Upper lobe of left lung (tissue), 6 donors: ENCODE data around the gene SART1. TPM values are rescaled to one million over a fixed set of nuclear protein-coding genes. Genes with fewer than 3 reads are reported as not detected.

Experiments
- ATAC-seq, 2 donors: fragments of 200-7000 bp; cut with Tn5 transposase; one replicate each; pipeline ENCODE4 v1.9.1; 2022; ENCODE audit warnings: mild to moderate bottlenecking in 2 of 2, moderate library complexity in 2 of 2; ENCODE audit not compliant: low FRiP score in 2 of 2
- DNase-seq, 2 donors: peaks; one replicate each; pipeline ENCODE4 v3.0.0-alpha.2; 2019 to 2020
- H3K27ac ChIP-seq, 4 donors: fragments of 200-600 bp; sonication (generic); one replicate each; pipeline ENCODE4 v1.5.1; 2016 to 2019
- H3K27me3 ChIP-seq, 4 donors: fragments of 200-600 bp; sonication (generic); one replicate each; pipeline ENCODE4 v1.5.1; 2017 to 2019
- H3K36me3 ChIP-seq, 4 donors: fragments of 200-600 bp; sonication (generic); one replicate each; pipeline ENCODE4 v1.5.1; 2016 to 2019
- H3K4me1 ChIP-seq, 4 donors: fragments of 200-600 bp; sonication (generic); one replicate each; pipeline ENCODE4 v1.5.1; 2018 to 2019
- H3K4me3 ChIP-seq, 4 donors: fragments of 200-600 bp; sonication (generic); one replicate each; pipeline ENCODE4 v1.5.1; 2017 to 2019; ENCODE audit warnings: mild to moderate bottlenecking in 2 of 4, moderate library complexity in 1 of 4
- H3K9me3 ChIP-seq, 4 donors: fragments of 200-600 bp; sonication (generic); one replicate each; pipeline ENCODE4 v1.5.1; 2018 to 2019
- CTCF ChIP-seq, 6 experiments: fragments of 450-650 bp in 4 of 6; fragments of 200-600 bp in 2 of 6; sonication (generic) in 2 of 6; IDR thresholded peaks; one replicate each; pipeline ENCODE4 v1.5.1; 2016 to 2019; ENCODE audit warnings: antibody characterized with exemption in 6 of 6
- EP300 ChIP-seq, 4 donors: sonication (generic); formaldehyde crosslinking; IDR thresholded peaks; one replicate each; pipeline ENCODE4 v1.5.1; 2017; ENCODE audit warnings: antibody characterized with exemption in 4 of 4, control low read depth in 2 of 4
- POLR2A ChIP-seq, 4 donors: fragments of 450-650 bp; IDR thresholded peaks; one replicate each; pipeline ENCODE4 v1.5.1; 2016 to 2017; ENCODE audit warnings: antibody characterized with exemption in 4 of 4, mild to moderate bottlenecking in 2 of 4
- POLR2AphosphoS5 ChIP-seq, 2 donors: sonication (generic); formaldehyde crosslinking; IDR thresholded peaks; one replicate each; pipeline ENCODE4 v1.5.1; 2017; ENCODE audit warnings: antibody characterized with exemption in 2 of 2
- WGBS, 2 donors: methylation state at CpG; one replicate each; pipeline ENCODE4 v1.1.5; 2017 to 2018; 5-methylcytosine and 5-hydroxymethylcytosine counted together
- total RNA-seq, 6 donors: library from RNA; depleted of rRNA in 4 of 6; stranded (reverse); fragments of >200 nt in 4 of 6; gene quantifications; one replicate each; pipeline versions ENCODE4 v1.1.0 to v1.2.1, GENCODE V29; 2016 to 2021
- donor health status: DM: no; HTN: no; CAD: no; lungs with moderate emphysema.
- donor health status: DM: no; HTN: yes; CAD: no; lungs with severe emphysema.

SART1 gene
- total RNA-seq, 6 donors from 2014 or later: 44.4 to 201 (median 71.4) TPM

- no peaks in the 10 kb centered on the region for H3K27me3 ChIP-seq
- peak overlapping the region in 1 of 4 donors; percentile 83 for H3K4me3 ChIP-seq
- 91 to 97% methylated on average over 7 to 12 of the region's 12 CpGs for WGBS, 2 donors
- no peak for ATAC-seq
- H3K27ac ChIP-seq: peak overlapping the region in 1 of 4 donors; percentile 99
- DNase-seq: no peak
- TF ChIP-seq CTCF (IDR thresholded peaks at IDR 0.05) (no peak), POLR2AphosphoS5 (IDR thresholded peaks at IDR 0.05) (no peak), EP300 (IDR thresholded peaks at IDR 0.05) (no peak), POLR2A (IDR thresholded peaks at IDR 0.05) (no peak)
- H3K9me3 ChIP-seq: no peaks in the 10 kb centered on the region
- peaks cover 0 to 25% (median 11%) of the 10 kb centered on the region in 4 donors for H3K36me3 ChIP-seq
- H3K4me1 ChIP-seq: peaks cover 34 to 39% (median 35%) of the 10 kb centered on the region in 4 donors
These were observed 40.4 kb upstream of the SART1 start for GRCh38 chr11:65921033-65921555.

GRCh38 chr11:65921876-65922275 is 39.7 kb upstream of the SART1 start:
- Histone ChIP-seq H3K27me3 (no peaks in the 10 kb centered on the region), H3K4me3 (no peak overlapping the region), H3K27ac (no peak overlapping the region), H3K36me3 (peaks cover 0 to 25% (median 11%) of the 10 kb centered on the region in 4 donors), H3K9me3 (no peaks in the 10 kb centered on the region), H3K4me1 (peaks cover 26 to 31% (median 27%) of the 10 kb centered on the region in 4 donors)
- WGBS, 2 donors: 92 to 95% methylated on average over 9 to 10 of the region's 10 CpGs
- DNase-seq (no peak), ATAC-seq (no peak)
- TF ChIP-seq CTCF (IDR thresholded peaks at IDR 0.05): no peak
- TF ChIP-seq EP300 (IDR thresholded peaks at IDR 0.05): no peak
- TF ChIP-seq POLR2A (IDR thresholded peaks at IDR 0.05): no peak
- TF ChIP-seq POLR2AphosphoS5 (IDR thresholded peaks at IDR 0.05): no peak

- WGBS, 2 donors: 63% methylated on average over 3 of the region's 3 CpGs; no CpG with 5 or more reads in 1 of the 2 donors
- ATAC-seq: no peak
- peaks cover 0 to 21% (median 11%) of the 10 kb centered on the region in 4 donors for H3K36me3 ChIP-seq
- no peaks in the 10 kb centered on the region for H3K9me3 ChIP-seq
- H3K27me3 ChIP-seq: no peaks in the 10 kb centered on the region
- peaks cover 19 to 24% (median 21%) of the 10 kb centered on the region in 4 donors for H3K4me1 ChIP-seq
- no peak overlapping the region for H3K4me3 ChIP-seq
- no peak for DNase-seq
- TF ChIP-seq POLR2AphosphoS5 (IDR thresholded peaks at IDR 0.05) (no peak), CTCF (IDR thresholded peaks at IDR 0.05) (no peak), POLR2A (IDR thresholded peaks at IDR 0.05) (no peak)
- H3K27ac ChIP-seq: no peak overlapping the region
These were observed 39.0 kb upstream of the SART1 start for GRCh38 chr11:65922565-65922964.

- H3K9me3 ChIP-seq: no peaks in the 10 kb centered on the region
- no peaks in the 10 kb centered on the region for H3K27me3 ChIP-seq
- H3K4me1 ChIP-seq: peaks cover 8 to 20% (median 14%) of the 10 kb centered on the region in 4 donors
- DNase-seq (no peak), ATAC-seq (no peak)
- no peak overlapping the region for H3K27ac ChIP-seq
- peaks cover 0 to 21% (median 11%) of the 10 kb centered on the region in 4 donors for H3K36me3 ChIP-seq
- no peak overlapping the region for H3K4me3 ChIP-seq
- TF ChIP-seq POLR2AphosphoS5 (IDR thresholded peaks at IDR 0.05) (no peak), CTCF (IDR thresholded peaks at IDR 0.05) (no peak), EP300 (IDR thresholded peaks at IDR 0.05) (no peak), POLR2A (IDR thresholded peaks at IDR 0.05) (no peak)
- 73 to 84% methylated on average over 2 of the region's 2 CpGs for WGBS, 2 donors
These were observed 36.1 kb upstream of the SART1 start for GRCh38 chr11:65925397-65925796.

GRCh38 chr11:65927904-65928397 is 33.6 kb upstream of the SART1 start:
- H3K27ac ChIP-seq: peak overlapping the region; percentile 52 to 76 (median 66)
- H3K9me3 ChIP-seq: no peaks in the 10 kb centered on the region
- DNase-seq (peak in 1 of 2 donors; percentile 57), ATAC-seq (peak in 1 of 2 donors; percentile 67)
- H3K27me3 ChIP-seq: no peaks in the 10 kb centered on the region
- peaks cover 0 to 9% (median 5%) of the 10 kb centered on the region in 4 donors for H3K4me1 ChIP-seq
- peak overlapping the region in 3 of 4 donors; percentile 6 to 31 (median 13) for H3K4me3 ChIP-seq
- TF ChIP-seq CTCF (IDR thresholded peaks at IDR 0.05): no peak
- no peak for TF ChIP-seq POLR2AphosphoS5 (IDR thresholded peaks at IDR 0.05)
- no peak for TF ChIP-seq EP300 (IDR thresholded peaks at IDR 0.05)
- TF ChIP-seq POLR2A (IDR thresholded peaks at IDR 0.05): no peak
- 36 to 45% methylated on average over 9 of the region's 9 CpGs for WGBS, 2 donors
- H3K36me3 ChIP-seq: peaks cover 0 to 9% (median 6%) of the 10 kb centered on the region in 4 donors
